Measurements from ENCODE around the gene GPATCH1. TPM values are rescaled to one million over a fixed set of nuclear protein-coding genes. Genes with fewer than 3 reads are reported as not detected.

The GPATCH1 gene
- total RNA-seq, 4 donors from 2014 or later = 5.4 to 8.9 (median 7.3) TPM

GRCh38 chr19:33064792-33065550, 16.0 kb upstream of the GPATCH1 start, which contains the start of gene RHPN2:
Gene RHPN2 (minus strand): TSS chr19:33064888. CDS start chr19:33064852, 36 bp downstream.
- intact Hi-C loops (cut with DNase I) = no loop called here
- H3K27me3 ChIP-seq = peaks cover 0 to 68% (median 11%) of the 10 kb centered on the region in 4 donors
- WGBS = 15% methylated on average over 23 of the region's 86 CpGs
- TF ChIP-seq POLR2AphosphoS5 (IDR thresholded peaks at IDR 0.05) (no peak), POLR2A (IDR thresholded peaks at IDR 0.05; ENCODE audit: low read depth) (no peak), EP300 (IDR thresholded peaks at IDR 0.05) (no peak), CTCF (IDR thresholded peaks at IDR 0.05) (no peak)
- no peak for DNase-seq (ENCODE audit: extremely low spot score)
- H3K36me3 ChIP-seq = no peaks in the 10 kb centered on the region
- H3K9me3 ChIP-seq = no peaks in the 10 kb centered on the region
- H3K4me3 ChIP-seq = peak within 1 kb of the TSS; percentile 58 to 72 (median 63)
- H3K4me1 ChIP-seq = peaks cover 5 to 26% (median 23%) of the 10 kb centered on the region in 4 donors
- no peak within 1 kb of the TSS for H3K27ac ChIP-seq (replicated peaks in 1 of 4)

- peaks cover 0 to 59% (median 11%) of the 10 kb centered on the region in 4 donors for H3K27me3 ChIP-seq
- 86% methylated on average over 16 of the region's 18 CpGs for WGBS
- no peak for DNase-seq (ENCODE audit: extremely low spot score)
- H3K27ac ChIP-seq (replicated peaks in 1 of 4) = no peak overlapping the region
- no peaks in the 10 kb centered on the region for H3K36me3 ChIP-seq
- no peak overlapping the region for H3K4me3 ChIP-seq
- no peaks in the 10 kb centered on the region for H3K9me3 ChIP-seq
- TF ChIP-seq CTCF (IDR thresholded peaks at IDR 0.05) (no peak), POLR2AphosphoS5 (IDR thresholded peaks at IDR 0.05) (no peak)
- intact Hi-C loops (cut with DNase I) = no loop called here
- peaks cover 5 to 26% (median 23%) of the 10 kb centered on the region in 4 donors for H3K4me1 ChIP-seq
These were observed 14.4 kb upstream of the GPATCH1 start for GRCh38 chr19:33066543-33066942.

- Histone ChIP-seq H3K4me3 (no peak overlapping the region), H3K27me3 (peaks cover 0 to 53% (median 11%) of the 10 kb centered on the region in 4 donors), H3K36me3 (no peaks in the 10 kb centered on the region), H3K4me1 (peaks cover 5 to 26% (median 23%) of the 10 kb centered on the region in 4 donors), H3K27ac (replicated peaks in 1 of 4) (no peak overlapping the region), H3K9me3 (no peaks in the 10 kb centered on the region)
- DNase-seq (ENCODE audit: extremely low spot score) = no peak
- TF ChIP-seq POLR2A (IDR thresholded peaks at IDR 0.05; ENCODE audit: low read depth) = no peak
- TF ChIP-seq POLR2AphosphoS5 (IDR thresholded peaks at IDR 0.05) = no peak
- no peak for TF ChIP-seq CTCF (IDR thresholded peaks at IDR 0.05)
- no peak for TF ChIP-seq EP300 (IDR thresholded peaks at IDR 0.05)
- intact Hi-C loops (cut with DNase I) = no loop called here
- WGBS = 71% methylated on average over 8 of the region's 8 CpGs
These were observed 13.9 kb upstream of the GPATCH1 start for GRCh38 chr19:33067121-33067520.

GRCh38 chr19:33071887-33072286, 9.1 kb upstream of the GPATCH1 start:
- H3K27me3 ChIP-seq = peaks cover 0 to 14% (median 0%) of the 10 kb centered on the region in 4 donors
- WGBS = 84% methylated on average over 7 of the region's 7 CpGs
- no peaks in the 10 kb centered on the region for H3K4me1 ChIP-seq
- H3K27ac ChIP-seq (replicated peaks in 1 of 4) = no peak overlapping the region
- no peak for TF ChIP-seq EP300 (IDR thresholded peaks at IDR 0.05)
- no peak for DNase-seq (ENCODE audit: extremely low spot score)
- H3K4me3 ChIP-seq = no peak overlapping the region
- H3K9me3 ChIP-seq = no peaks in the 10 kb centered on the region
- intact Hi-C loops (cut with DNase I) = no loop called here
- no peaks in the 10 kb centered on the region for H3K36me3 ChIP-seq

GRCh38 chr19:33075519-33075918, 5.5 kb upstream of the GPATCH1 start:
- peaks cover 0 to 11% (median 0%) of the 10 kb centered on the region in 4 donors for H3K27me3 ChIP-seq
- 77% methylated on average over 2 of the region's 2 CpGs for WGBS
- no peak overlapping the region for H3K27ac ChIP-seq (replicated peaks in 1 of 4)
- TF ChIP-seq POLR2A (IDR thresholded peaks at IDR 0.05; ENCODE audit: low read depth) (no peak), POLR2AphosphoS5 (IDR thresholded peaks at IDR 0.05) (no peak), CTCF (IDR thresholded peaks at IDR 0.05) (no peak), EP300 (IDR thresholded peaks at IDR 0.05) (no peak)
- H3K4me1 ChIP-seq = peaks cover 0 to 8% (median 3%) of the 10 kb centered on the region in 4 donors
- H3K4me3 ChIP-seq = no peak overlapping the region
- DNase-seq (ENCODE audit: extremely low spot score) = no peak
- intact Hi-C loops (cut with DNase I) = no loop called here
- no peaks in the 10 kb centered on the region for H3K9me3 ChIP-seq
- no peaks in the 10 kb centered on the region for H3K36me3 ChIP-seq
